A549 (cell line): ENCODE data around the gene ARHGAP26.

Source experiments
- BHLHE40 ChIP-seq: IDR thresholded peaks from 2 replicates; pipeline ENCODE4 v1.6.1; 2012; ENCODE audit warnings: low read depth, low read length, inconsistent platforms
- CHD2 ChIP-seq: fragments of 150-350 bp; IDR thresholded peaks from 2 replicates; pipeline ENCODE4 v1.6.1; 2014; ENCODE audit warnings: low read length; ENCODE audit not compliant: partially characterized antibody
- CTCF ChIP-seq: fragments of >200 bp; sonication (Bioruptor Twin); formaldehyde crosslinking; IDR thresholded peaks from 3 replicates; pipeline ENCODE4 v1.5.1; 2016
- MYC ChIP-seq: IDR thresholded peaks from 2 replicates; pipeline ENCODE4 v1.6.1; 2012; ENCODE audit warnings: mild to moderate bottlenecking, inconsistent platforms, low read length, improper control_type of control experiment, borderline replicate concordance
- POLR2A ChIP-seq: IDR thresholded peaks from 2 replicates; pipeline ENCODE4 v1.6.1; 2012; ENCODE audit warnings: mild to moderate bottlenecking, low read length
- RCOR1 ChIP-seq: fragments of 150-350 bp; IDR thresholded peaks from 2 replicates; pipeline ENCODE4 v1.6.1; 2014; ENCODE audit warnings: antibody characterized with exemption, low read length, low read depth
- REST ChIP-seq: fragments of 200-600 bp; sonication (generic); IDR thresholded peaks from 2 replicates; pipeline ENCODE4 v1.6.1; 2016; ENCODE audit warnings: antibody characterized with exemption, mild to moderate bottlenecking, moderate library complexity
- RFX5 ChIP-seq: fragments of 450-650 bp; IDR thresholded peaks from 2 replicates; pipeline ENCODE4 v1.7.1; 2014; ENCODE audit warnings: antibody characterized with exemption, mild to moderate bottlenecking, moderate library complexity
- SMC3 ChIP-seq: fragments of >200 bp; sonication (Bioruptor Twin); formaldehyde crosslinking; IDR thresholded peaks from 3 replicates; pipeline ENCODE4 v1.6.1; 2018; ENCODE audit warnings: inconsistent platforms
- USF2 ChIP-seq: fragments of 450-650 bp; IDR thresholded peaks from 2 replicates; pipeline ENCODE4 v1.6.1; 2014; ENCODE audit warnings: antibody characterized with exemption
- ZFP36 ChIP-seq: fragments of 450-650 bp; IDR thresholded peaks from 2 replicates; pipeline ENCODE4 v1.6.1; 2014; ENCODE audit warnings: borderline replicate concordance; ENCODE audit not compliant: partially characterized antibody
- ZSCAN20 ChIP-seq: fragments of 250-450 bp; sonication (Bioruptor Pico); IDR thresholded peaks from 2 replicates; pipeline ENCODE4 v1.8.0; 2022; ENCODE audit warnings: mild to moderate bottlenecking, moderate library complexity

- TF ChIP-seq CTCF (no peak), MYC (no peak), RCOR1 (no peak), REST (no peak), CHD2 (no peak), RFX5 (no peak), BHLHE40 (no peak), POLR2A (no peak), ZSCAN20 (CRISPR knock-in tag) (no peak), SMC3 (no peak), USF2 (no peak), ZFP36 (no peak)
These were observed 35.2 kb downstream of the ARHGAP26 start for GRCh38 chr5:142805339-142805738.
